Transverse colon (tissue), 4 donors: ENCODE data around the gene HNRNPH2. TPM values are rescaled to one million over a fixed set of nuclear protein-coding genes. Genes with fewer than 3 reads are reported as not detected.

Source experiments
- DNase-seq: peaks from one replicate; pipeline ENCODE4 v3.0.0-alpha.2; 2019
- H3K27ac ChIP-seq, 4 donors: fragments of 200-600 bp; sonication (generic); 2 replicates each; pipeline ENCODE4 v1.5.1; 2016 to 2018; ENCODE audit warnings: inconsistent platforms in 4 of 4
- H3K27me3 ChIP-seq: fragments of 200-600 bp; sonication (generic); 2 replicates; pipeline ENCODE4 v1.5.1; 2017; ENCODE audit warnings: inconsistent platforms
- H3K36me3 ChIP-seq, 4 donors: fragments of 200-600 bp; sonication (generic); 2 replicates each; pipeline ENCODE4 v1.5.1; 2017 to 2019; ENCODE audit warnings: inconsistent platforms in 4 of 4
- H3K4me1 ChIP-seq, 4 donors: fragments of 200-600 bp; sonication (generic); 2 replicates each; pipeline ENCODE4 v1.5.1; 2017 to 2020; ENCODE audit warnings: inconsistent platforms in 4 of 4
- H3K4me3 ChIP-seq, 4 donors: fragments of 200-600 bp; sonication (generic); 1 replicate in 1 of 4; 2 replicates in 3 of 4; pipeline versions ENCODE4 v1.5.1 to v1.6.1; 2017 to 2019; ENCODE audit warnings: inconsistent platforms in 4 of 4
- H3K9me3 ChIP-seq, 2 donors: fragments of 200-600 bp; sonication (generic); 2 replicates each; pipeline ENCODE4 v1.5.1; 2017 to 2019; ENCODE audit warnings: inconsistent platforms in 2 of 2
- CTCF ChIP-seq, 5 experiments: fragments of 200-600 bp in 3 of 5; fragments of 450-650 bp in 2 of 5; sonication (generic) in 3 of 5; IDR thresholded peaks; 1 replicate in 2 of 5; 2 replicates in 3 of 5; pipeline ENCODE4 v1.5.1; 2016 to 2017; ENCODE audit warnings: antibody characterized with exemption in 5 of 5, inconsistent platforms in 3 of 5, mild to moderate bottlenecking in 2 of 5, moderate library complexity in 1 of 5
- EP300 ChIP-seq: sonication (generic); formaldehyde crosslinking; IDR thresholded peaks from one replicate; pipeline ENCODE4 v1.6.1; 2017; ENCODE audit warnings: antibody characterized with exemption, low read depth
- POLR2A ChIP-seq: fragments of 450-650 bp; IDR thresholded peaks from one replicate; pipeline ENCODE4 v1.6.1; 2016; ENCODE audit warnings: antibody characterized with exemption, mild to moderate bottlenecking, moderate library complexity
- POLR2AphosphoS5 ChIP-seq, 3 donors: sonication (generic); formaldehyde crosslinking; IDR thresholded peaks; one replicate each; pipeline ENCODE4 v1.6.1; 2016; ENCODE audit warnings: antibody characterized with exemption in 3 of 3
- WGBS, 2 donors: methylation state at CpG; one replicate each; pipeline ENCODE4 v1.1.5; 2018; ENCODE audit warnings: low coverage in 1 of 2; 5-methylcytosine and 5-hydroxymethylcytosine counted together
- in situ Hi-C, 4 donors: fragments of 200-750 bp; cut with MboI; loops; one replicate each; pipeline versions ENCODE4 v1.15.0 to v1.15.1; 2017; ENCODE audit warnings: low sequenced_read_pairs in 3 of 4, low pct_ligation_motif_present in 1 of 4, low pct_unique_long_range_greater_than_20kb in 1 of 4
- intact Hi-C: fragments of 100-400 bp; cut with DNase I; formaldehyde crosslinking; loops from one replicate; pipeline ENCODE4 v1.15.1; 2023; ENCODE audit warnings: low total_unique reads
- total RNA-seq, 4 donors: library from RNA; depleted of rRNA; stranded (reverse); fragments of >200 nt; gene quantifications; one replicate each; pipeline ENCODE4 v1.1.0, GENCODE V29; 2016

Gene HNRNPH2
- total RNA-seq, 4 donors from 2014 or later, result 9.7 to 46.1 (median 33.2) TPM

GRCh38 chrX:101415180-101416145 is 7.4 kb downstream of the HNRNPH2 start:
- WGBS, 2 donors, result 31 to 42% methylated on average over 3 to 12 of the region's 12 CpGs
- Histone ChIP-seq H3K27ac (peak overlapping the region; percentile 15 to 67 (median 57)), H3K27me3 (no peaks in the 10 kb centered on the region), H3K4me3 (no peak overlapping the region), H3K4me1 (peaks cover 0 to 35% (median 5%) of the 10 kb centered on the region in 4 donors), H3K9me3 (no peaks in the 10 kb centered on the region), H3K36me3 (no peaks in the 10 kb centered on the region)
- no peak for DNase-seq
- in situ Hi-C loops, result loop anchor here in 2 of 4 donors (25.0 kb wide), 2 partner anchors 222 to 347 kb away; no protein-coding TSS in a partner anchor
- TF ChIP-seq CTCF (IDR thresholded peaks at IDR 0.05), result peak; percentile 56 to 86 (median 59)
- TF ChIP-seq POLR2AphosphoS5 (IDR thresholded peaks at IDR 0.05), result no peak
- intact Hi-C loops, result loop anchor here (10.0 kb wide), 1 partner anchor 339 kb away; no protein-coding TSS in a partner anchor

GRCh38 chrX:101416691-101417090 is 8.7 kb downstream of the HNRNPH2 start:
- no peak for DNase-seq
- Histone ChIP-seq H3K4me1 (peaks cover 0 to 28% (median 5%) of the 10 kb centered on the region in 4 donors), H3K27me3 (no peaks in the 10 kb centered on the region), H3K27ac (no peak overlapping the region), H3K36me3 (no peaks in the 10 kb centered on the region), H3K9me3 (no peaks in the 10 kb centered on the region), H3K4me3 (no peak overlapping the region)
- in situ Hi-C loops (loop anchor here in 2 of 4 donors (25.0 kb wide), 2 partner anchors 221 to 346 kb away; no protein-coding TSS in a partner anchor), intact Hi-C loops (loop anchor here (10.0 kb wide), 1 partner anchor 338 kb away; no protein-coding TSS in a partner anchor)
- WGBS, 2 donors, result 91% methylated on average over 7 of the region's 7 CpGs; no CpG with 5 or more reads in 1 of the 2 donors
- no peak for TF ChIP-seq POLR2AphosphoS5 (IDR thresholded peaks at IDR 0.05)

GRCh38 chrX:101417190-101417589 is 9.2 kb downstream of the HNRNPH2 start:
- in situ Hi-C loops, result loop anchor here in 2 of 4 donors (25.0 kb wide), 2 partner anchors 220 to 345 kb away; no protein-coding TSS in a partner anchor
- H3K4me3 ChIP-seq, result no peak overlapping the region
- DNase-seq, result no peak

More at GRCh38 chrX:101417190-101417589, 9.2 kb downstream of the HNRNPH2 start:
- Histone ChIP-seq H3K27ac (peak overlapping the region; percentile 84 to 95 (median 90)), H3K36me3 (no peaks in the 10 kb centered on the region), H3K27me3 (no peaks in the 10 kb centered on the region), H3K9me3 (no peaks in the 10 kb centered on the region), H3K4me1 (peaks cover 0 to 24% (median 5%) of the 10 kb centered on the region in 4 donors)
- 70 to 80% methylated on average over 3 to 4 of the region's 4 CpGs for WGBS, 2 donors
- intact Hi-C loops, result loop anchor here (10.0 kb wide), 1 partner anchor 338 kb away; no protein-coding TSS in a partner anchor
- TF ChIP-seq EP300 (no peak), POLR2AphosphoS5 (IDR thresholded peaks at IDR 0.05) (no peak), CTCF (IDR thresholded peaks at IDR 0.05) (no peak), POLR2A (no peak)
